Fibroblast of lung (primary cell): ENCODE data around the gene RACK1. TPM values are rescaled to one million over a fixed set of nuclear protein-coding genes. Genes with fewer than 3 reads are reported as not detected.

Source experiments
- DNase-seq, 2 donors: peaks; one replicate each; pipeline versions ENCODE4 v3.0.0 to v3.0.0-alpha.2; 2010; ENCODE audit warnings: low read depth in 2 of 2
- H2AFZ ChIP-seq: 2 replicates; pipeline ENCODE4 v1.5.1; 2012; ENCODE audit warnings: low read length, control low read depth, inconsistent platforms
- H3K27ac ChIP-seq: 2 replicates; pipeline ENCODE4 v1.5.1; 2011; ENCODE audit warnings: low read length, control low read depth; ENCODE audit not compliant: insufficient read depth
- H3K27me3 ChIP-seq: 2 replicates; pipeline ENCODE4 v1.5.1; 2011; ENCODE audit warnings: mild to moderate bottlenecking, low read length; ENCODE audit not compliant: control insufficient read depth, insufficient read depth
- H3K36me3 ChIP-seq: 2 replicates; pipeline ENCODE4 v1.5.1; 2011; ENCODE audit warnings: low read length; ENCODE audit not compliant: control insufficient read depth, insufficient read depth
- H3K4me1 ChIP-seq: 2 replicates; pipeline ENCODE4 v1.5.1; 2011; ENCODE audit warnings: low read length; ENCODE audit not compliant: control insufficient read depth, insufficient read depth; ENCODE audit errors: extremely low read depth
- H3K4me2 ChIP-seq: 2 replicates; pipeline ENCODE4 v1.5.1; 2011; ENCODE audit warnings: low read length, control low read depth; ENCODE audit not compliant: insufficient read depth; ENCODE audit errors: extremely low read depth
- H3K4me3 ChIP-seq, 4 experiments: fragments of 200-600 bp in 1 of 4; sonication (generic) in 1 of 4; replicated peaks in 1 of 4; 2 replicates each; pipeline ENCODE4 v1.5.1; 2011 to 2016; ENCODE audit warnings: low read length in 4 of 4, low read depth in 3 of 4, mild to moderate bottlenecking in 3 of 4, control low read depth in 2 of 4, inconsistent platforms in 1 of 4, mixed read lengths in 1 of 4; ENCODE audit not compliant: insufficient read depth in 1 of 4; ENCODE audit errors: control extremely low read depth in 1 of 4
- H3K79me2 ChIP-seq: 2 replicates; pipeline ENCODE4 v1.5.1; 2012; ENCODE audit warnings: mild to moderate bottlenecking, low read length, inconsistent platforms; ENCODE audit not compliant: control insufficient read depth, insufficient read depth
- H3K9ac ChIP-seq: 2 replicates; pipeline ENCODE4 v1.5.1; 2011; ENCODE audit warnings: mild to moderate bottlenecking, low read length, control low read depth; ENCODE audit not compliant: insufficient read depth
- H3K9me3 ChIP-seq: 2 replicates; pipeline ENCODE4 v1.5.1; 2012; ENCODE audit warnings: low read depth, low read length; ENCODE audit not compliant: control insufficient read depth, insufficient read depth
- H4K20me1 ChIP-seq: 2 replicates; pipeline ENCODE4 v1.5.1; 2011; ENCODE audit warnings: low read length; ENCODE audit not compliant: control insufficient read depth, insufficient read depth; ENCODE audit errors: extremely low read depth
- EZH2 ChIP-seq: IDR thresholded peaks from 2 replicates; pipeline ENCODE4 v1.5.1; 2012; ENCODE audit warnings: low read length, control low read depth, mild to moderate bottlenecking; ENCODE audit errors: missing control alignments
- polyA plus RNA-seq, 2 donors: library from polyadenylated mRNA; depleted of rRNA in 1 of 2; stranded (reverse) in 1 of 2; unstranded in 1 of 2; fragments of >200 nt; gene quantifications; 2 replicates each; pipeline ENCODE4 v1.2.1, GENCODE V29; 2011 to 2012; ENCODE audit warnings: missing spikeins in 1 of 2
- total RNA-seq: library from RNA; depleted of rRNA; stranded (reverse); fragments of >200 nt; gene quantifications from 2 replicates; pipeline ENCODE4 v1.2.1, GENCODE V29; 2014
- TF ChIP-seq, protein P1 (sequence below), 2 donors: IDR thresholded peaks in 1 of 2; conservative IDR thresholded peaks in 1 of 2; 1 replicate in 1 of 2; 2 replicates in 1 of 2; pipeline ENCODE4 v1.5.1; 2011 to 2012; ENCODE audit warnings: low read length in 2 of 2, control low read depth in 1 of 2, inconsistent platforms in 1 of 2, low read depth in 1 of 2, mild to moderate bottlenecking in 1 of 2

RACK1 gene
- total and polyA plus RNA-seq, 2 donors (not counting 1 experiment from before 2014, with no cell fraction given): 3,014 to 4,649 TPM

DNA sequence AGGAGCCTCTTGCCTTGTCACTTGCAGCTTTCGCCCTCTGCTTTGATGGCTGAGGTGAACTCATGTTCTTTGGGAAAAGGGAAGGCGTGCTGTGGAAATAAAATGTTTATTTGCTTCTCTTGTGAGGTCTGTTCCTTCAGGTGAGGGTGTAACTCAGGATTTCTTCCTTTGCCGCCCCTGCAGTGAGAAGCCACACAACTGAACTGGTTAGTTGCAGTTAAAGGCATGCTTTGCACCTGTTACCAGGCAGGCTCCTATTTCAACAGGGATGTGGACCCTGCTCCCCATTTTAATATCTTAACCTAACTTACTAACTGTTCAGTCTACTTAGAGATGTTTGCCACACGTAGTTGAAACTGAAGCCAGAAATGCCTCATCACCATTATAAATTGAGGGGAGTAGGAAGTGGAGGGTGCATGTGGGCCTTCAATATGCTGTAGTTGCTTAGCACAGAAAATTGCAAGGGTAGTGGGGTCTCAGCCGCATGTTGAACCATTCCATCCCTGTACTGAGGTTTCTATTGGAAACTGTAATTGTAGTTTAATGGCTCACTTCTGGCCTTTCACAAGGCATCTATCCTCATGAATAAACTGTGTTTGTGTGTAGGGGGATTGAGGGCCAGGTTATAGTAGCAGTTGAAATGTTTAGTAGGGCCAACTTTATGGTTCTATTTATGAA is 7.9 kb downstream of the RACK1 start:
- Histone ChIP-seq H3K27me3 (no peaks in the 10 kb centered on the region), H4K20me1 (no peaks in the 10 kb centered on the region)

GRCh38 chr5:181235323-181235688 is 8.4 kb downstream of the RACK1 start:
- peaks cover 21% of the 10 kb centered on the region for H3K79me2 ChIP-seq

More for the DNA sequence above, 7.9 kb downstream of the RACK1 start:
- no peaks in the 10 kb centered on the region for H3K9me3 ChIP-seq
- H3K36me3 ChIP-seq: peaks cover 28% of the 10 kb centered on the region
- no peak overlapping the region for H3K27ac ChIP-seq
- H3K4me3 ChIP-seq: no peak overlapping the region
- no peak overlapping the region for H3K9ac ChIP-seq
- H2AFZ ChIP-seq: no peak overlapping the region
- H3K4me1 ChIP-seq: no peaks in the 10 kb centered on the region
- H3K4me2 ChIP-seq: no peak overlapping the region
- DNase-seq: no peak
- no peak for TF ChIP-seq EZH2
- TF ChIP-seq, protein P1, sequence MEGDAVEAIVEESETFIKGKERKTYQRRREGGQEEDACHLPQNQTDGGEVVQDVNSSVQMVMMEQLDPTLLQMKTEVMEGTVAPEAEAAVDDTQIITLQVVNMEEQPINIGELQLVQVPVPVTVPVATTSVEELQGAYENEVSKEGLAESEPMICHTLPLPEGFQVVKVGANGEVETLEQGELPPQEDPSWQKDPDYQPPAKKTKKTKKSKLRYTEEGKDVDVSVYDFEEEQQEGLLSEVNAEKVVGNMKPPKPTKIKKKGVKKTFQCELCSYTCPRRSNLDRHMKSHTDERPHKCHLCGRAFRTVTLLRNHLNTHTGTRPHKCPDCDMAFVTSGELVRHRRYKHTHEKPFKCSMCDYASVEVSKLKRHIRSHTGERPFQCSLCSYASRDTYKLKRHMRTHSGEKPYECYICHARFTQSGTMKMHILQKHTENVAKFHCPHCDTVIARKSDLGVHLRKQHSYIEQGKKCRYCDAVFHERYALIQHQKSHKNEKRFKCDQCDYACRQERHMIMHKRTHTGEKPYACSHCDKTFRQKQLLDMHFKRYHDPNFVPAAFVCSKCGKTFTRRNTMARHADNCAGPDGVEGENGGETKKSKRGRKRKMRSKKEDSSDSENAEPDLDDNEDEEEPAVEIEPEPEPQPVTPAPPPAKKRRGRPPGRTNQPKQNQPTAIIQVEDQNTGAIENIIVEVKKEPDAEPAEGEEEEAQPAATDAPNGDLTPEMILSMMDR (conservative IDR thresholded peaks at IDR 0.05 in 1 of 2, IDR thresholded peaks at IDR 0.05 in 1 of 2; ENCODE audit: low read depth in 1 of 2, low read length in 2 of 2): no peak
- peaks cover 26% of the 10 kb centered on the region for H3K79me2 ChIP-seq

DNA sequence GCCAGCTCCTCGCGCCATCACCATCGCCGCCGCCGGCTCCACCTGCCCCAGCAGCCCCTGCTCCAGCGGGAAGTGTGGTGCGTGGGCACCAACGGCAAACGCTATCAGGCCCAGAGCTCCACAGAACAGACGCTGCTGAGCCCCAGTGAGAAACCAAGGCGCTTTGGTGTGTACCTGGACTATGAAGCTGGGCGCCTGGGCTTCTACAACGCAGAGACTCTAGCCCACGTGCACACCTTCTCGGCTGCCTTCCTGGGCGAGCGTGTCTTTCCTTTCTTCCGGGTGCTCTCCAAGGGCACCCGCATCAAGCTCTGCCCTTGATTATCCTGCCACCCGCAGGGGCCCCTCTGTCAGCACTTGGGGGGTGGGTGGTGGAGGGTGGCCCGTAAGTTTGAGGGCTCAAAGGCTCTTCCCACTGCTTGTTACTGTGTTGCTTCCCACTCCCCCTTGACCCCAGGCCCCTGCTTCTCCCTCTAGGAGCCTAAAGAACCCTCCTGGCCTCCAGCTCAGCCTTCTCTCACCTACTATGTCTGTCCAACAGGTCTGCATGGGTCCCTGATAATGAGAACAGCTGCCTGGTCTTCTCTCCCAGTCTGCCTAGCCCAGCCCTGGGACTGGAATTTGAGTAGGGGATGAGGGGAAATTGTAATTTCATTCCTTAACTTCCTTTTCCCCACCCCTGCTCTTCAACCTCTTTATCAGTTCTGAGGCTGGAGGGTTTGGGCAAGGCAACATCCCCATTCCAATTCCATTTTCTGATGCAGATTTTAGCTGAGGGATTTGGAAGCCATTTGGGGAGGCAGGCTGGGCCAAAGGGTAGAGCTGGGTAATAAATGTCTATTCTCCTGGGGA is 9.0 kb downstream of the RACK1 start:
- Histone ChIP-seq H3K4me3 (no peak overlapping the region), H2AFZ (no peak overlapping the region), H3K9ac (no peak overlapping the region), H3K36me3 (peaks cover 32% of the 10 kb centered on the region), H3K27ac (no peak overlapping the region), H3K4me2 (no peak overlapping the region), H3K79me2 (peaks cover 17% of the 10 kb centered on the region), H3K27me3 (no peaks in the 10 kb centered on the region), H3K9me3 (no peaks in the 10 kb centered on the region), H3K4me1 (no peaks in the 10 kb centered on the region), H4K20me1 (no peaks in the 10 kb centered on the region)
- DNase-seq: no peak
- TF ChIP-seq, protein P1 (conservative IDR thresholded peaks at IDR 0.05 in 1 of 2, IDR thresholded peaks at IDR 0.05 in 1 of 2; ENCODE audit: low read depth in 1 of 2, low read length in 2 of 2): no peak
- no peak for TF ChIP-seq EZH2

More at GRCh38 chr5:181235323-181235688, 8.4 kb downstream of the RACK1 start:
- H4K20me1 ChIP-seq: no peaks in the 10 kb centered on the region
- no peaks in the 10 kb centered on the region for H3K27me3 ChIP-seq
- H3K36me3 ChIP-seq: peaks cover 32% of the 10 kb centered on the region
- no peak overlapping the region for H3K4me2 ChIP-seq
- DNase-seq: no peak
- no peak overlapping the region for H2AFZ ChIP-seq
- no peak overlapping the region for H3K9ac ChIP-seq
- no peak overlapping the region for H3K27ac ChIP-seq
- no peak for TF ChIP-seq EZH2
- TF ChIP-seq, protein P1 (conservative IDR thresholded peaks at IDR 0.05 in 1 of 2, IDR thresholded peaks at IDR 0.05 in 1 of 2; ENCODE audit: low read depth in 1 of 2, low read length in 2 of 2): no peak
- H3K4me1 ChIP-seq: no peaks in the 10 kb centered on the region
- no peaks in the 10 kb centered on the region for H3K9me3 ChIP-seq
- H3K4me3 ChIP-seq: no peak overlapping the region
